GM18873 (cell line): ENCODE data around the gene MYO5B.

Source experiments
- ATAC-seq: cut with Tn5 transposase; IDR thresholded peaks from one replicate; pipeline ENCODE4 v1.9.1; 2021; ENCODE audit warnings: mild to moderate bottlenecking, moderate library complexity, moderate number of reproducible peaks; ENCODE audit not compliant: unreplicated experiment, low FRiP score

Gene MYO5B

GRCh38 chr18:50076277-50076676, 118.7 kb downstream of the MYO5B start:
- ATAC-seq = no peak

DNA sequence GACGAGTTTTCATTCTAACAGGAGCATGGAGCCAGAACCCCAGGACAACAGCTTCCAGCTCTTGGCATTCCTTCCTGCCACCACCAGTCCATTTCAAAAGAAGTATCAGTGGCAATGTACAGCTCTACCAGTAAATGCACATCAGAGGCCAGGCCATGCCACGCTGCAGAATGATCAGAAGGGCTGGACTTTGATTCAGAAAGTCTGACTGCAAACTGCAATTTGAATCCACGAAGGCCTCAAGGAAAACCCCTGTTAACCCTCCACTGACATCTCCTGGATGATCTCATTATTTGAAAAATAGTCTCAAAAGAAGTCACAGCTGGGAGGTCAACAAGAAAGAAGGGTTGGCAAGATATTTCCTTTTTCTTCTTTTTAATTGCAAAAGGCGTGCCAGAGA, 119.2 kb downstream of the MYO5B start:
- ATAC-seq = no peak

DNA sequence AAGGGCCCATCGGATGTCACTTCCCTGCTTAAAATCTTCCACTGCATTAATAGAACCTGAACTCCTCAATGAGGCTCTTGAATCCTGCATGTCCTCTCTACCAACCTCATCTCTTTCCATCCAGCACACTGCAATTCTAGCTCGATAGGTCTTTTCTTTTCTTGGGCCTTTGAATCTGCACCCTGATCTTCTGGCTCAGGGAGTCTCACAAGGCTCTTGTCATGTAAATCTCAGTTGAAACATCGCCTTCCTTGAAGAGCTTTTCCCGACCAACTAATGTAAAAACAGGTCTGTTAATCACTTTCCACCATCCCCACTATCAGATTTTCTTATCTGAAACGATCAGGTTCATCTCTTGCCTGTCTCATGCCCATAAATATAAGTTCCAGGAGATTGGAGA, 120.5 kb downstream of the MYO5B start:
- no peak for ATAC-seq

- ATAC-seq = no peak
Observed at GRCh38 chr18:50073319-50073718, 121.6 kb downstream of the MYO5B start.

- no peak for ATAC-seq
Observed at GRCh38 chr18:50072146-50072545, 122.8 kb downstream of the MYO5B start.

GRCh38 chr18:50071397-50071796, 123.5 kb downstream of the MYO5B start:
- no peak for ATAC-seq

GRCh38 chr18:50069422-50069821, 125.5 kb downstream of the MYO5B start:
- no peak for ATAC-seq

GRCh38 chr18:50065527-50065926, 129.4 kb downstream of the MYO5B start:
- no peak for ATAC-seq

DNA sequence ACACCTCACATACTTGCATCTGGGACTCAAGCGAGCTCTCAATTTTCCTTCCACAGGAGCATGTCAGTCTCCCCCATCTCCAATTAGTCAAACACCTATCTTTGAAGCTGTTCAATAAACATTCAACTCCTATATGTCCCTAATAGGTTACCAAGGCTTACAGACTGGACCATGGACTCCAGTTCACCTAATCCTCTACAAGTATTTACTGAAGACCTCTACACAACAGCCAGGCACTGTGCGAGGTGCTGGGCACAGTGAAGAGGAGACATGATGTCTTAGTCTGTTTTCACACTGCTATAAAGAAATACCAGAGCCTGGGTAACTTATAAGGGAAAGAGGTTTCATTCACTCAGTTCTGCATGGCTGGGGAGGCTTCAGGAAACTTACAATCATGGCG, 129.9 kb downstream of the MYO5B start:
- ATAC-seq = no peak

- ATAC-seq = no peak
Observed at GRCh38 chr18:50061876-50062517, 132.9 kb downstream of the MYO5B start.

DNA sequence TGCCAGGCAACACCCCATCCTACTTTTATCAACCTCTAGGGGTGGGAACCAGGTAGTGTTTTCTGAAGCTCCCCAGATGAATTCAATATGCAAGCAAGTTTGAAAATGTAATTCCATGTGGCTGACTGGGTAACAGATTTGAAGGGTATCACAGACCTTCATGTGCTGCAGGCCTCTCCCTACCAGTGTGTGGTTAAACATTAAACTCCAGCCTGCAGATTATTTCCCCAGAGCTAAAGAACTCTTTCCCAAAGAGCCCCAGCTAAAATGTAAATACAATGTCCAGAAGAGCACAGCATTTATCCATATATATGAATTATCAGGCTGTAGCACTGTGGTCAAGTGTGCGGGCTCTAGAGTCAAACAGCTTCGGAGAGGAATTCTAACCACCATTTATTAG, 134.1 kb downstream of the MYO5B start:
- no peak for ATAC-seq

DNA sequence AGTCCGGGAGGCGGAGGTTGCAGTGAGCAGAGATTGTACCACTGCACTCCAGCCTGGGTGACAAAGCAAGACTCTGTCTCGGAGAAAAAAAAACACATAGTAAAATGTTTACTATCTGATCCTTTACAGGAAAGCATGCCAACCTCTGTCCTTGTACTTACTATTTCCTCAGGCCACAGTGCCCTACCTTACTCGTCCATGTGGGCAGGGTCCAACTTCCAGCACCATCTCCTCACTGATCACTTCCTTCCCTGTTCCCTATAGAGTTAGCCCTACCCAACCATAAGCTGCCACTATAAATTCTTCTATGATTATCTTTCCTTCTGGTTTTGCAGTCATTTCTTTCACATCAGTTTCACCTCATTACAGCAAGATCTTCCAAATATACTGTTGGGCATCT, 136.2 kb downstream of the MYO5B start:
- no peak for ATAC-seq

- no peak for ATAC-seq
Observed at GRCh38 chr18:50057009-50057408, 137.9 kb downstream of the MYO5B start.

- no peak for ATAC-seq
Observed at GRCh38 chr18:50056185-50056584, 138.8 kb downstream of the MYO5B start.

GRCh38 chr18:50055488-50055887, 139.5 kb downstream of the MYO5B start:
- no peak for ATAC-seq

- no peak for ATAC-seq
Observed at GRCh38 chr18:50053111-50053510, 141.8 kb downstream of the MYO5B start.

DNA sequence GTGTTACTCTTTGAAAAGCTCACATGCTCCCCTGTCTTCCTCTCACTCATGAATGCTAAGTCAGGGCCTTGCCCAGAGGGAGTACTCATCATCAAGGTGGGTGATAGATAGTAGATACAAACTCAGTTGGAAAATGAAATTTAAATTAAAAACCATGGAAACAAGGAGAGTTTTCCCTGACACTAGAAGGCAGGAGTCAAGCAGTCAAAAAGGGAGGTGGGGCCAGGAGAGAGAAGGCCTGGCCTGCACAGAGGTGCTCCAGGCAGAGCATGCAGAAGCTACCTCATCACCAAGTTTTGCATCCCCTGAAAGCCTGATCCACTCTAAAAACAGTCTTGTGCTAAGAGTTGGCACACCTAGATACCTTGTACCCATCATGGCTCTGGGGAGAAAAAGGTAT, 143.7 kb downstream of the MYO5B start:
- no peak for ATAC-seq

GRCh38 chr18:50045126-50045525, 149.8 kb downstream of the MYO5B start:
- no peak for ATAC-seq

DNA sequence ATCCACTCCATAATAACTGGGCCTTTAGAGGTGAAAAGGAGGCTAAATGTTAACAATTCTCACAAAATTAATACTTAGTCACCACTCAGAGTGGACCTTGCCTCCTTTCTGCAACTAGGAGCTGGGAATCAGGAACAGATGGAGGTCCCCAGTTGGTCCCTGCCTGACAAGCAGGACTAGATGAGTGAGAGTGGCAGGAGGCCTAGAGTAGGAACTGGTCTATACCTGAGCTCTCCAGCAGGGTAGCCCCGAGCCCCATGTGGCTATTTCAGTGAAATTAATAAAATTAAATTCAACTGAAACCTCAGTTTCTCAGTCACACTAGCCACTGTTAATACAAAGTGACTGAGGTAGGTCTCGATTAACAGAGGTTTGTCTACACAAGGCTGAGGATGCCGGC, 150.5 kb downstream of the MYO5B start:
- no peak for ATAC-seq

- no peak for ATAC-seq
Observed at GRCh38 chr18:50042611-50043010, 152.3 kb downstream of the MYO5B start.

DNA sequence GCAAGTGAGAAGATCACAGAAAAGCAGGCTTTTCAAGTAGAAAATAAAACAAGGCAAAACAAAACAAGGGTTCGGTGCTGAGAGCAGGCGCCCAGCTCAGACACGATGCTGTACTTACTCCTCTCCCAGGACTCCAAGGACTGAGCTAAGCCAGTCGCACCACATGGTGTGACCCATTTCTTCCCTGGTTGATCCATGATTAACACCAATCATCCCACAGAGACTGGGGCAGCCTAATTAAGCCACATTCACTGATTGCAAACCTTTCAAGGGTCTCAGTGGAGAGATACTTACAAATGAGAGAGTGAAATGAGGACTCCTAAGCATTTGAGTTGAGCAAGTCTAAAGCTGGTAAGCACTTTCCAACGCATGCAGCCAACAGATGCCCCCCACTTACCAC, 155.2 kb downstream of the MYO5B start:
- no peak for ATAC-seq

GRCh38 chr18:50038448-50038847, 156.5 kb downstream of the MYO5B start:
- no peak for ATAC-seq

GRCh38 chr18:50034029-50034428, 160.9 kb downstream of the MYO5B start:
- no peak for ATAC-seq
